ENCODE measurements around the gene RPGRIP1.

DNA sequence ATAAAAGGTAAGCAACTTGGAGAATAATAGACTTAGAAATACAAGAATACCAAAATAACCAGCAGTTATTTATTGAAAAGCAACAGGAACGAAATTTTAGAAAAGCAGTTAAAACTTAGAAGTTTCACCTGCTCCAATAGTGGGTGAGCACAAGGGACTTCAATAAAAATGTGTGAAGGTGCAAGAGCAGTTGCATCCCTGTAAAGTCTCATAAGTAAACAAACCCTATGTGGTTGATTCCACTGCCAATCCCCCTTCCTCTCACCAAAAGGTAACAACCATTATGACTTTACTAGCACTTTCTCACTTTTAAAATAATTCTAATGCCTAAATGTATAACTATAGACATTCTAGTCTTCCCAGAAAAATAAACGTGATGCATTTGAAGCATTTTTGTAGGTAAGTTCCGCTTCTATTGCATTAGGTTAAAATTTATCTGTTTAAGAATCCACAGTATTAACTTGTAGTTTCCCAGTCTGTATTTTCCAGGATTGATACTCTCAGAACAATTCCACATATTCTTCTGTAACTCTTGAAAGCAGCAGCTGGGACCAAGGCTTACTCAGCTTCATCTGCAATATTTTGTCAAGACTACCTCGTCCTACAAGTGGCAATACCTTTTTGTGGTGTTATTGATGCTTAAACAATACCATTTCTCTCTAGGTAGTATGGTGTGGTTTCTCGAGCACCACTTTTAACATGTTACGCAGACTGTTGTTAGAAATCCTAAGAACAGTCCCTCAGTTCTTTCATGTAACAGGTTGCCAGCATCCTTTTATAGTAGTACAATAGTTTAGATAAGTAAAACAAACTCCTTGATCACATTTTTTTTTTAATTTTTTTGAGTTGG lies 42.7 kb upstream of the RPGRIP1 start:
- TF ChIP-seq, protein P1, sequence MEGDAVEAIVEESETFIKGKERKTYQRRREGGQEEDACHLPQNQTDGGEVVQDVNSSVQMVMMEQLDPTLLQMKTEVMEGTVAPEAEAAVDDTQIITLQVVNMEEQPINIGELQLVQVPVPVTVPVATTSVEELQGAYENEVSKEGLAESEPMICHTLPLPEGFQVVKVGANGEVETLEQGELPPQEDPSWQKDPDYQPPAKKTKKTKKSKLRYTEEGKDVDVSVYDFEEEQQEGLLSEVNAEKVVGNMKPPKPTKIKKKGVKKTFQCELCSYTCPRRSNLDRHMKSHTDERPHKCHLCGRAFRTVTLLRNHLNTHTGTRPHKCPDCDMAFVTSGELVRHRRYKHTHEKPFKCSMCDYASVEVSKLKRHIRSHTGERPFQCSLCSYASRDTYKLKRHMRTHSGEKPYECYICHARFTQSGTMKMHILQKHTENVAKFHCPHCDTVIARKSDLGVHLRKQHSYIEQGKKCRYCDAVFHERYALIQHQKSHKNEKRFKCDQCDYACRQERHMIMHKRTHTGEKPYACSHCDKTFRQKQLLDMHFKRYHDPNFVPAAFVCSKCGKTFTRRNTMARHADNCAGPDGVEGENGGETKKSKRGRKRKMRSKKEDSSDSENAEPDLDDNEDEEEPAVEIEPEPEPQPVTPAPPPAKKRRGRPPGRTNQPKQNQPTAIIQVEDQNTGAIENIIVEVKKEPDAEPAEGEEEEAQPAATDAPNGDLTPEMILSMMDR (IDR thresholded peaks at IDR 0.05) = no peak
- TF ChIP-seq ZFX (IDR thresholded peaks at IDR 0.05; ENCODE audit: borderline replicate concordance) = no peak
